ENCODE data around the gene MCM9.
"Not testable (repeated sequence)": the region's sequence is repeated elsewhere in the genome, so short reads cannot be mapped to it uniquely, and the experiment has no call there.

Gene MCM9

DNA sequence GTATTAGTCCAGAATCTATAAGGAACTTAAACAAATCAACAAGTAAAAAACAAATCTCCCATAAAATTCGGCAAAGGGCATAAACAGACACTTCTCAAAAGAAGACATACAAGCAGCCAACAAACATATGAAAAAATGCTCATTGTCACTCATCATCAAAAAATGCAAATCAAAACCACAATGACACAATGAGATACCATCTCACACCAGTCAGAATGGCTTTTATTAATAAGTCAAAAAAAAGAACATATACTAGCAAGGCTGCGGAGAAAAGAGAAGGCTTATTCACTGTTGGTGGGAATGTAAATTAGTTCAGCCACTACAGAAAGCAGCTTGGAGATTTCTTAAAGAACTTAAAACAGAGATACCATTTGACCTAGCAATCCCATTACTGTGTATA is 169.6 kb downstream of the MCM9 start:
- not testable (repeated sequence) for DNase-seq (ENCODE audit: low spot score)

DNA sequence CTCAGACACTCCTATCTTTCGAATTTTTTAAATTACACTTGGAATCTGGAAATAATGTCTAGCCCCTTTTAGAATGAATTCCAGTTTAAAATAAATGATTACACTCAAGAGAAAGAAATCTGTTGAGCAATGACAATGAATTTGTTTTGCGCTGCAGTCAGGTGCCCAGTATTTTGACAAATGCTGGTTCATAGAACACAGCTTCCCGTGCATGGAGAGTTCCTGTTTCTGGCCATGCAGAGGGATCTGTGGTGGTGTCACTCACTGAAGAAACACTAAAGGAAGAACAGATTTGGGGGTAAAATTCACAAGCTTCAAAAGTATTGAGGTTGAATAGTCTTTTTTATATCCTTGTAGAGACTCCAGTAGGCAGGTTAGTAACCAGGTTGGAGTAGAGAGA is 170.2 kb downstream of the MCM9 start:
- DNase-seq (ENCODE audit: low spot score): no peak
